Stimulated activated CD8-positive, alpha-beta memory T cell treated with anti-CD3 and anti-CD28 coated beads, Interleukin-7, amount 100 ng/mL, for 1 hour (primary cell): ENCODE measurements around the gene RAB7B.
"Not testable (repeated sequence)": the region's sequence is repeated elsewhere in the genome, so short reads cannot be mapped to it uniquely, and the experiment has no call there.

Experiments used
- DNase-seq, 2 donors: peaks; one replicate each; pipeline ENCODE4 v3.0.0-alpha.2; 2020; ENCODE audit warnings: low read depth in 2 of 2

The RAB7B gene

DNA sequence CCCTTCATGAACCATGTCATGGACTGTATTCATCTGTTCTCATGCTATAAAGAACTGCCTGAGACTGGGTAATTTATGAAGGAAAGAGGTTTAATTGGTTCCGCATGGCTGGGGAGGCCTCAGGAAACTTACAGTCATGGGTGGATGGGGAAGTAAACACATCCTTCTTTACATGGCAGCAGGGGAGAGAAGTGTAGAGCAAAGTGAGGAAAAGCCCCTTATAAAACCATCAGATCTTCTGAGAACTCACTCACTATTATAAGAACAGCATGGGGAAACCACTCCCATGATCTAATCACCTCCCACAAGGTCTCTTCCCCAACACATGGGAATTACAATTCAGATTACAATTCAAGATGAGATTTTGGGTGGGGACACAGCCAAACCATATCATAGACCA lies 6.6 kb downstream of the RAB7B start:
- not testable (repeated sequence) for DNase-seq

- no peak for DNase-seq
These were observed 8.8 kb downstream of the RAB7B start for GRCh38 chr1:205994346-205994745.

DNA sequence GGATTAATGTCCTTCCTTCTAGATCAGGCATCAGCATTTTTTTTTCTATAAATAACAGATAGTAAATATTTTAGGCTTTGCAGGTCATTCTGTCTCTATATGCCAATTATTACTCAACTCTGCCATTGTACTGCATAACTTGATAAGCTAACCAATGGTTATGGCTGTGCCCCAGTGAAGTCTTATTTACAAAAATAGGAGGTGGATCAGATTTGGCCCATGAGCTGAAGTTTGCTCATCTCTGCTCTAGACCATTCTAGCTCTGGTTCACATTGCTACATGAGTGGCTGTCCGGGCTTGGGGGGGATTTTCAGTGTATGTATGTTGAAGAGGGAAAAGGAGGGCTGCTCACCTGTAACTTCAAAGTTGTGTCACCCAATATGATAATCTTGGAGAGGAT lies 10.1 kb downstream of the RAB7B start:
- no peak for DNase-seq

GRCh38 chr1:205992218-205992882 lies 10.8 kb downstream of the RAB7B start:
- no peak for DNase-seq

- no peak for DNase-seq
These were observed 12.0 kb downstream of the RAB7B start for GRCh38 chr1:205991237-205991636.

GRCh38 chr1:205990226-205990625 lies 13.0 kb downstream of the RAB7B start:
- DNase-seq = no peak

GRCh38 chr1:205989786-205990185 lies 13.4 kb downstream of the RAB7B start:
- no peak for DNase-seq

DNA sequence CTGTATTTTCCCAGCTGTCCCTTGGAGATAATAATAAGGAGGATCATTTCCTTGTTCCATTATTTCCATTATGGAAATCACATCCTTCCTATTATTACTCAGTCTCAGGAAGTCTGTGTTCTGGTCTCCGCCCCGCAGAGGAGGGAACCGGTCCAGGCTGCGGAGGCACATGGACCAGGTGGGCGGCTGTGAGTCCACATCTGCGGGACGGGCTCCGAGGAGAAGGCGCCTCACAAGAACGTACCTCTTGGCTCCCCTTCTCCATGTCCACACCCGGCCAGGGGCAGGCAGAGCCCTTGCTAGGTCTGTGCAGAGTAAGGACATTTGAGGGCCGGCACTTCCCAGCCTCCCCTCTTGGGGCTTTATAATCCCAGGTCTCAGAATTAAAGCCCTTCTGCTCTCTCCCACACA lies 14.6 kb downstream of the RAB7B start:
- no peak for DNase-seq

- DNase-seq = no peak
These were observed 16.3 kb downstream of the RAB7B start for GRCh38 chr1:205986861-205987260.

DNA sequence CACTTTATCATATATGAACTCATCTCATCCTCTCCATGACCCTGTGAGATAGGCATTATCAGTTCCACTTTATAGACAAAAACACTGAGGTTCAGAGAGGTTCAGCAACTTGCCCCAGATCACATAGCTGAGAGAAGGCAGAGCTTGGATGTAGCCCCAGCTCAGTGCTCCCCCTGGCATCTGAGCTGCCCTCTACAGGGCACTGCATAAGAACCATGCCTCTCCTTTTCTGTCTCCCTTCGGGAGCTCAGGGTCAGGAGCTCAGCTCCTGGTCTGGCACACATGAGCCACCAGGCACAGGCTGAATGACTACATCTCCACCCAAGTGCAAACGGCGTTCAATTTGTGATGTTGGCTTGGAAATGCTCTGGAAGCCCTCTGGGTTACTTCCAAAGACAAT lies 16.9 kb downstream of the RAB7B start:
- DNase-seq = no peak

DNA sequence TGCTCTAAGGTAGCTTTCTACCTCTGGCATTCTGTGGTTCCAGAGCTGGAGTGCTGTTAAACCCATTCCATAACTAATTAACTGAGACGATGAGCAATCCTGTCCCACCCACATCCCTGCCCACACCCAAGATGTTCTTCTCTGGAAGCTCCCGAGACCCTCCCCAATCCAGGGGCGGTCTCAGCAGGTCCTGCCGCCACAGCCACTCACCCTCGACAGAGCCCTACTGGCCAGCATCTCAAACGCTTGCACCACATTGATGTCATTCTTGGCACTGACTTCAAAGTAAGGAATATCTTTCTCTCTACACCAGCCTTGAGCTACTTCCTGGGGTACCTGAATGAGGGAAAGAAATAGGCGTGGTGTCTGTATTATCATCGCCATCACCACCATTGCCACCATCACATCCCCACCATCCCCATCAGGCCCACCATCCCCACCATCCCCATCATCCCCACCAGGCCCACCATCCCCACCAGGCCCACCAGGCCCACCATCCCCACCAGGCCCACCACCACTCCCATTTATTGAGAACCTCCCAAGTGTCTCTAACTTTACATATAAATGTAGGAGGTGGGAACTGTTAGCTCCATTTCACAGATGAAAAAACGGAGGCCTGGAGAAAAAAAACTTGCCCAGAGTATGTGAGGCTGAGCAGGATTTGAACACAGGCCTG lies 17.7 kb downstream of the RAB7B start:
- DNase-seq = no peak

DNA sequence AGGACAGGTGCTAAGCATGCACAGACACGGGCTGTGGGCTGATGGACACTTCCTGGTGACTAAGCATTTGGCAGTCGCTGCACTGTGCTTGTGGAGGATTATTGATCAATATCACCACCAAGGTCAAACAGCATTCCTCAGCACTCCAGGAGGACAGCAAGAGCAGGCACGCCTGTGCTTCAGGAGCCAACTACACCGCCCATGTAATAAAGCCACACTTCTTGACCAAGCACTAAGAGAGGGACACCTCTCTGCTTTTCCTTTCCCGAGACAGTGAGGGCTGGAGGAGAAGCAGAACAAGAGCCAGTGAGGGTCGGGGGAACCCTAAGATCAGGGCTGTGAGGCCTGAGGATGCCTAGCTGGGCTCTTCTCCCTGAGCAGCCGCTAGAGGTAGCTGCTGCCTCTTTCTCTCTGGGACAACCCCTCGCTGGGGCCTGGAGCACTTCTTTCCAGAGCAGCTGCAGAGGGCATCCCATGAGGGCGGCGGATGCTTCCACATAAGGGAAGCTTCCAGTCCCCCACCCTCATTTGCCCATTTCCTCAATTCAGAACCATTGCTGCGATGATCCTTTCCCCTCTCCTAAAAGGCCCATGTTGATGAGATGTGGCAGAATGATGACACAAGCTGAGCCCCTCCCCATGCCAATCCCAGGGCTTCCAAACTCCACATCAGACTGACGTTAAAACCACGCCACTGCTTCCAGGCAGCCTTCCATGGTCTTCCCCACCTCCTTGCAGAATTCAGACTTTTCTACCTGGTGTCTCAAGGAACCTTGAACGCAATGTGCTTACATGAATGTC lies 19.1 kb downstream of the RAB7B start:
- DNase-seq = no peak

DNA sequence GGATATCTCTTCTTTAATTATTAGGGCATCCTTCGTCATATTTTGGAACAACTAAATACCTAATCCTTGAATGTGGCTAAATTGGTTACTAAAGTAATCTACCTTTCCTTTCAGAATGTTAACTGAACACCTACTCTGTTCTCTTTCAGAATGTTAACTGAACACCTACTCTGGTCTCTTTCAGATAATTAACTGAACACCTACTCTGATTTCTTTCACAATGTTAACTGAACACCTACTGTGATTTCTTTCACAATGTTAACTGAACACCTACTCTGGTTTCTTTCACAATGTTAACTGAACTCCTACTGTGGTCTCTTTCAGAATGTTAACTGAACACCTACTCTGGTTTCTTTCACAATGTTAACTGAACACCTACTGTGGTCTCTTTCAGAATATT lies 21.9 kb downstream of the RAB7B start:
- no peak for DNase-seq

DNA sequence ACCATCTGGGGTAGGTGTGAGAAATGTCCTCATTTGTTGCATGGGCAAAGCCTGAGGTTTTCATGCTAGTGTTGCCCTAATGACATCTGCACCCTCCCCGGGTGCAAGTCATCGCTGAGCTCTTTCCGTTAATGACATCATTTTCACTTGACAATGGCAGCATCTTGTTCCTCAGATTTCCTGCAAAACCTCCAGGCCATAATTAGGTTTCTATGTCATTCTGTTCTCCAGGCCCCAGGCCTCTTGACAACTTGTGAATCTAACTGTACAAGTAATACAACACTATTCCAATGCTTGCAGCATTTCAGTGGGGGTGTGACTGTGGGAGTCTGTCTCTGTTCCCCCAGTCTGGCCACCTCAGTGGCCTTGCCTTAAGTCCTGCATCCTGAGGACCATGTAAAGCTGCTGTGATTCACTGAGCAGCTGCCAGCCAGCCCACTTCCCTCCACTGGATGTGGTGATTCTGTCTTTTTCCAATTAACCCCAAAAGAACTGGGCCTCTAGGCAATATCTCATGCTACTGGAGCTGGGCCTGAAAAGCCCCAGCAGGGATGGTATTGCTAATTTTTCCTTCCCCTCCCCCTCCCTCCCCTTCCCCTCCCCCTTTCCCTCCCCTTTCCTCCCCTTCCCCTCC lies 22.8 kb downstream of the RAB7B start:
- no peak for DNase-seq

DNA sequence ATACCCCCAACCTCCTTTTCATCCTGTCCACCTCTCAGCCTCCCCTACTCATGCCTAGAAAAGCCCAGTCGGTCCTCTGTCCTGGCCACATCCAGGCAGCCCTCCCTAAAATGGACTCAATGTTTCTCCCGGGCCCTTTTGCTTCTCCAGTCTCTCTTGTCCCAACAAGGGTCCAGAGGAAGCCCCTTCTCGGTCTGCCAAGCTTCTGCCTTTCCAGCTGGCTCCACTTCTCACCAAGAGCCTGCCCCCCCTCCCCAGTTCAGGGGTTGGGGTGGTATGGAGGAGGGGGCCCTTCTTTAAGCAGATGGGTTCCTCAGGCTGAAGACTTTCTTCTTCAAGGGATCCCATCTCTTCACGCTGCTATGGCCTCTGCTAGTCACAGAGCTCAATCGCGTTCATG lies 23.9 kb downstream of the RAB7B start:
- no peak for DNase-seq

- DNase-seq = no peak
These were observed 24.5 kb downstream of the RAB7B start for GRCh38 chr1:205978676-205979075.

GRCh38 chr1:205977402-205978014 lies 25.7 kb downstream of the RAB7B start:
- peak; percentile 42 to 66 for DNase-seq

GRCh38 chr1:205976708-205977401 lies 26.3 kb downstream of the RAB7B start:
- no peak for DNase-seq

GRCh38 chr1:205976036-205976435 lies 27.2 kb downstream of the RAB7B start:
- no peak for DNase-seq

DNA sequence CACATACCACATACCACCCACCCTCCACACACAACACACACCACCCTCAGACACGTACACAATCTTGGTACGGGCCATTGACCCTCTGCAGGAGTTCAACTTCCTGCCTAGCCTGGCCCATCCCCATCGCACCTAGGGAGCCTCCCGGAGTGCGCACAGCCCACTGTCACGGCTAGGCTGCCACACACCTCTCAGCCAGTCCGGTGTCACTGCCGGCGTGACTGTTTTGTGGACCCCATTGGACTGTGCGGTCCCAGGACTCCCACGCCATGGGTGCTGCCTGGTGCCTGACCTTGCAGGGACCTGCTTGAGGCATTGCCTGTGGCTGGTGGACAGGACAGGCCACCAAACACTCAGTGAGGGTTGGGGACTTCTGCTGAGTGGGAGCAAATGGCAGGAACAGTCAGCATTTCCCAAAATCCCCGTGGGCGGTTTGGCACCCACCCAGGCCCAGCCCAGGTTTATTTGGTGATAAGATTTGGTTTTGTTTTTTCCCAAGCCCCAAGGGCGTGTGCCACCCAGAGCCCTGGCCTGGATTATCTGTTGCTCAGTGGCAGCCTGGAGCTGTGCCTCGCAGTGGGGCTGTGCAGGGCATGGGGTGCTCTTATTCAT lies 27.7 kb downstream of the RAB7B start:
- no peak for DNase-seq

- DNase-seq = no peak
These were observed 28.5 kb downstream of the RAB7B start for GRCh38 chr1:205974712-205975111.
